ENCODE results near the gene AKR1B15.

Gene AKR1B15

DNA sequence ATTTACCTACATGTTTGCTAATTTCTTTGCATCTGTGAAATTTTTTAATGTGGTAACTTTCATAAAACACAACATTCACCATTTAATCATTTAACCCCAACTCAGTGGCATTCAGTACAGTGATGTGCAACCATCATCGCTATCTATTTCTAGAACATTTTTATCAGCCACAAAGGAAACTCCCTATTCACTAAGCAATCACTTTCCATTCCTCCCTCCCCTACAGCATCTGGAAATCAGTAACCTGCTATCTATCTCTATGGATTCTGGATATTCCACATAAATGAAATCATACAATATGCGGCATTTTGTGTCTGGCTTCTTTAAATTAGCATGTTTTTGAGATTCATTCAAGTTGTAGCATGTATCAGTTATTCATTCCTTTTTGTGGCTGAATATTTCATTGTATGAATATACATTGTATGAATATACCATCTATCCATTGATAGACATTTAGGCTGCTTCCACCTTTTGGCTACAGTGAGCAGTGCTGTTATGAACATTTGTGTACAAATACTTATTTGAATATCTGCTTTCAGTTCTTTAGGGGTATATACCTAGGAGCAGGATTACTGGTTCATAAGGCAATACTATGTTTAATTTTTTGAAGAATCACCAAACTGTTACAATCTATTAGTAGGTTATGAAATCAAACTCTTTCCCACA, 78.3 kb downstream of the AKR1B15 start:
- Histone ChIP-seq H3K27ac (no peak overlapping the region), H3K27me3 (ENCODE audit: insufficient read depth, low read depth, severe bottlenecking) (no peaks in the 10 kb centered on the region), H3K36me3 (no peaks in the 10 kb centered on the region), H3K9me3 (ENCODE audit: severe bottlenecking) (no peaks in the 10 kb centered on the region), H3K4me3 (ENCODE audit: low read depth, low read length) (no peak overlapping the region)
- TF ChIP-seq CTCF (IDR thresholded peaks at IDR 0.05; ENCODE audit: low read depth, low read length): no peak
- DNase-seq: no peak

GRCh38 chr7:134627775-134628153, 78.9 kb downstream of the AKR1B15 start:
- Histone ChIP-seq H3K36me3 (no peaks in the 10 kb centered on the region), H3K27me3 (ENCODE audit: insufficient read depth, low read depth, severe bottlenecking) (no peaks in the 10 kb centered on the region), H3K27ac (no peak overlapping the region), H3K4me3 (ENCODE audit: low read depth, low read length) (no peak overlapping the region), H3K9me3 (ENCODE audit: severe bottlenecking) (no peaks in the 10 kb centered on the region)
- TF ChIP-seq CTCF (IDR thresholded peaks at IDR 0.05; ENCODE audit: low read depth, low read length): no peak
- DNase-seq: no peak

DNA sequence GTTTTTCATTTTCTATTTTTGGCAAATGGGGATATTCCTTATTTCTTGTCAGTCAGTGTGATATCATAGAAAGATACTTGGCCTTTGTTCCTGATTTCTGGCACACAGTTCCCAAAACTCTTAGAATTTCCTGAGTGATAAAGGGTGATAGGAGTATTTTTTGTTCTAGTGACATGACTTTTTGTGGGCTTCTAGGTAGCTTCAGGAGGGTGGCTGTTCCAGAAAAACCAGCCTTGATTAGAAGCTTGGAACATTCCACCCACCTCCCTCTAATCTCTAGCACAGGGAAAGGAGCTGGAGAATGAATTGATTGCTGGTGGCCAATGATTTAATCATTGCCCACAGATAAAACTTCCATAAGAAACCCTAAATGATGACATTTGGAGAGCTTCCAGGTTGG, 80.5 kb downstream of the AKR1B15 start:
- H3K27ac ChIP-seq: no peak overlapping the region
- no peaks in the 10 kb centered on the region for H3K36me3 ChIP-seq
- H3K9me3 ChIP-seq (ENCODE audit: severe bottlenecking): no peaks in the 10 kb centered on the region
- no peak overlapping the region for H3K4me3 ChIP-seq (ENCODE audit: low read depth, low read length)
- DNase-seq: no peak
- H3K27me3 ChIP-seq (ENCODE audit: insufficient read depth, low read depth, severe bottlenecking): no peaks in the 10 kb centered on the region
- TF ChIP-seq CTCF (IDR thresholded peaks at IDR 0.05; ENCODE audit: low read depth, low read length): no peak

All from WERI-Rb-1 (cell line).